NCI-H1436 (cell line): ENCODE measurements around the gene RASA2.

Experiments
- DNase-seq: peaks from one replicate; lab custom pipeline; 2025; lab: John Stamatoyannopoulos, UW

Gene RASA2

GRCh38 chr3:141486746-141487520 lies at the start of gene RASA2:
TSS of gene RASA2 (plus strand) at chr3:141487027. CDS start at chr3:141487084, 57 bp downstream.
- peak; percentile 93 for DNase-seq

- no peak for DNase-seq
Observed at GRCh38 chr3:141439589-141439988, 47.2 kb upstream of the RASA2 start.

GRCh38 chr3:141440942-141441341 lies 45.9 kb upstream of the RASA2 start:
- DNase-seq: no peak

- peak; percentile 54 for DNase-seq
Observed at GRCh38 chr3:141441381-141442364, 45.2 kb upstream of the RASA2 start.

- no peak for DNase-seq
Observed at GRCh38 chr3:141442446-141442845, 44.4 kb upstream of the RASA2 start.

GRCh38 chr3:141442914-141443313 lies 43.9 kb upstream of the RASA2 start:
- DNase-seq: no peak

- no peak for DNase-seq
Observed at GRCh38 chr3:141444586-141445285, 42.1 kb upstream of the RASA2 start.

- no peak for DNase-seq
Observed at GRCh38 chr3:141445990-141446389, 40.8 kb upstream of the RASA2 start.

- no peak for DNase-seq
Observed at GRCh38 chr3:141446737-141447136, 40.1 kb upstream of the RASA2 start.

- no peak for DNase-seq
Observed at GRCh38 chr3:141447383-141447782, 39.4 kb upstream of the RASA2 start.

GRCh38 chr3:141448606-141449220 lies 38.1 kb upstream of the RASA2 start:
- DNase-seq: no peak

- DNase-seq: no peak
Observed at GRCh38 chr3:141449424-141449823, 37.4 kb upstream of the RASA2 start.

- no peak for DNase-seq
Observed at GRCh38 chr3:141450727-141451375, 36.0 kb upstream of the RASA2 start.

- peak; percentile 35 for DNase-seq
Observed at GRCh38 chr3:141452045-141452444, 34.8 kb upstream of the RASA2 start.

GRCh38 chr3:141452773-141453172 lies 34.1 kb upstream of the RASA2 start:
- no peak for DNase-seq

GRCh38 chr3:141454054-141454453 lies 32.8 kb upstream of the RASA2 start:
- no peak for DNase-seq

- peak; percentile 86 for DNase-seq
Observed at GRCh38 chr3:141454906-141455602, 31.8 kb upstream of the RASA2 start.

- DNase-seq: no peak
Observed at GRCh38 chr3:141455603-141456300, 31.1 kb upstream of the RASA2 start.

- no peak for DNase-seq
Observed at GRCh38 chr3:141456301-141456625, 30.6 kb upstream of the RASA2 start.

GRCh38 chr3:141457624-141458236 lies 29.1 kb upstream of the RASA2 start:
- DNase-seq: no peak
